ENCODE measurements around the gene PRDM12.

Gene PRDM12

DNA sequence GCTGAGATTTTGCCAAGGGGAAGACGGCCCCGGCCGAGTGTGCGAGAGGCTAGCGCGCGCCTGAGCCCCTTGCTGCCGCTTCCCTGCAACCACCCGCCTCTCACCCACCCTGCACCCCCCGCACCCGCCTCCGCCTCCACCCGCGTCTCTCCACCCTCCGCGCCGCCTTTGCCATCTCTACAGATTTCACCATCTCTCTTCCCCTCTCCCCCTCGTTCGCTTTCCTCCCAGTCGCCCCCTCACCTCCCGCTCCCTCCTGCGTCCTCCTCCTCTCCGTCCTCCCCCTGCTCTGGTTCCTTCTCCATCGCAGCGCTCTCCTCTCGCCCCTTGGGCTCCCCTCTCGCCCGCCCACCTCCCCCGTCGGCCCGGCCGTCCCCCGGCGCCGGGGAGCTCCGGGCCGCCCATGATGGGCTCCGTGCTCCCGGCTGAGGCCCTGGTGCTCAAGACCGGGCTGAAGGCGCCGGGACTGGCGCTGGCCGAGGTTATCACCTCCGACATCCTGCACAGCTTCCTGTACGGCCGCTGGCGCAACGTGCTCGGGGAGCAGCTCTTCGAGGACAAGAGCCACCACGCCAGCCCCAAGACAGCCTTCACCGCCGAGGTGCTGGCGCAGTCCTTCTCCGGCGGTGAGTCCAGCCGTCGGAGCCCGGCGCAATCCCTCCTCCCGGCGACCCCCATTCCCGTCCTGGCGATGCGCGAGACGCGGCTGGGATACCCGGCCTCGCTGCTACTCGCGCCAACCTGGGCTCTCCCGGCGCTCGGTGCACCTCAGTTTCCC, at the start of gene PRDM12:
Gene PRDM12 (plus strand): TSS at position 344 of the 778 bp plus-strand sequence. CDS start 60 bp downstream, at position 404.
- no peak for DNase-seq

DNA sequence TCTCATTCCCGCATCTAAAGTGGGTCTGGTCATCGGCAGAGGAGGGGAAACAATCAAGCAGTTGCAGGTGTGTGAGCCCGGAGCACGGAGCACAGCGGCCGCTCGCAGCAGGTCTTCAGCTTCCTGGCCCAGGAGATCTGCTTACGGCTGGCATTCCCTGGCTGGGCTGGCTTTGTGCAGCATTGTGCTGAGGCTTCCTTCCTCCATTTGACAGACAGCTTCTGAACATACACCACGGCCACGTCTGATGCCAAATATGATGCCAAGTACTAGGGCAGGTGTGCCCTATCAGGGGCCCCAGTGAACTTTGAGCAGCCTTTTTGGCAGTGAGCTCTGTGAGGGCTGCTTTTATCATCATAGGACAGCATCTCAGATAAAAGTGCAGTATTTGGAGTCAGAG, 47.9 kb upstream of the PRDM12 start:
- DNase-seq: no peak

GRCh38 chr9:130623466-130623865, 40.9 kb upstream of the PRDM12 start:
- no peak for DNase-seq

- no peak for DNase-seq
Observed at GRCh38 chr9:130624154-130624553, 40.2 kb upstream of the PRDM12 start.

DNA sequence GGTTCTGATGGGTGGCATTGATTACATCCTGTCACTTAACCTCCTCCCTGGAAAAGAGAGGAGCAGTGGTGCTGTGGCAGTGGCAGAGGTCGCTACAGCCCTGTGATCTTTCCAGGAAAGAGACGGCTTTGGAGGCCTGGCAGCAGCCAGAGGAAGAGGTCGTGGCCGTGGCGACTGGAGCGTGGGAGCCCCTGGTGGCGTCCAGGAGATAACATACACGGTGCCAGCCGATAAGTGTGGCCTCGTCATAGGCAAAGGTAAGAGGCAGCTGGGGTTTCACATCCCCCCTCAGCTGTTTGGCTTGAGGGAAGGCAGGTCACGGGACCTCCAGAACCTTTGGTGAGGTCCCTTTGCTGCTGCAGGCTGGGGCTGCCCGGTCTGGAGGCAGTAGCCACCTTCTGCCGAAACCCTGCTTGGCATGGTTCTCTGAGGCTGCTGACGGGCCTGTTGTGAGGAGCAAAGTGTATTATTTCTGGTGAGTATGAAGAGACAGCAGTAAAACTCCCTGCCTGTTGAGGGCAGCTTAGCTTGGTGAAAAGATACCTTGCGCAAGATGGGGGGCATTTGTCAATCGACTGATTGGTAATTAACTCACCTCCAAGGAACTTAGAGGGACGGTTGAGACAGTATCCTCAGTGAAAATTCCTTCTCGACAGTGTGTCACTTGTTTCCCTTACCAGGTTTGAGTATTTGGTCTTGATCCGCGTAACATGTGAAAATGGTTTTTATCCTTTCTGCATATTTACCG, 38.0 kb upstream of the PRDM12 start:
- no peak for DNase-seq

DNA sequence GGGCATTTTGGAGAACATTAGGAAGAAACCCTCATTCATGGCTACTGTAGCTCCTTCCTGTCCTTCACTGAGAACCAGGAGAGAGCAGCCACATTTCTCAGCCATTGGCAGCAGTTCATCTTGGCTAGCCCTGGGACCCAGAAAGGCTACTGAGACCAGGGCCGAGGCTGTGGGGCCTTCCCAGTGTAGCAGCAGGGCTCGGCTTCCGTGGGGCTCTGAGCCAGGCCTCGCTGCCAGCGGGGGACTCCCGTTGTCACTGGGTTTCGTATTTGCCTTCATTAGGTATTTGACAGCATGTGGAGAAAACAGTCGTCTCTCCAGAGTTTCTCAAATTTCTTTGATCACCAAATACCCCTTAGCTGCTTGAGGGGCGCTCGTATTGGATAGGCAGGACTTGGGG, 37.3 kb upstream of the PRDM12 start:
- no peak for DNase-seq

DNA sequence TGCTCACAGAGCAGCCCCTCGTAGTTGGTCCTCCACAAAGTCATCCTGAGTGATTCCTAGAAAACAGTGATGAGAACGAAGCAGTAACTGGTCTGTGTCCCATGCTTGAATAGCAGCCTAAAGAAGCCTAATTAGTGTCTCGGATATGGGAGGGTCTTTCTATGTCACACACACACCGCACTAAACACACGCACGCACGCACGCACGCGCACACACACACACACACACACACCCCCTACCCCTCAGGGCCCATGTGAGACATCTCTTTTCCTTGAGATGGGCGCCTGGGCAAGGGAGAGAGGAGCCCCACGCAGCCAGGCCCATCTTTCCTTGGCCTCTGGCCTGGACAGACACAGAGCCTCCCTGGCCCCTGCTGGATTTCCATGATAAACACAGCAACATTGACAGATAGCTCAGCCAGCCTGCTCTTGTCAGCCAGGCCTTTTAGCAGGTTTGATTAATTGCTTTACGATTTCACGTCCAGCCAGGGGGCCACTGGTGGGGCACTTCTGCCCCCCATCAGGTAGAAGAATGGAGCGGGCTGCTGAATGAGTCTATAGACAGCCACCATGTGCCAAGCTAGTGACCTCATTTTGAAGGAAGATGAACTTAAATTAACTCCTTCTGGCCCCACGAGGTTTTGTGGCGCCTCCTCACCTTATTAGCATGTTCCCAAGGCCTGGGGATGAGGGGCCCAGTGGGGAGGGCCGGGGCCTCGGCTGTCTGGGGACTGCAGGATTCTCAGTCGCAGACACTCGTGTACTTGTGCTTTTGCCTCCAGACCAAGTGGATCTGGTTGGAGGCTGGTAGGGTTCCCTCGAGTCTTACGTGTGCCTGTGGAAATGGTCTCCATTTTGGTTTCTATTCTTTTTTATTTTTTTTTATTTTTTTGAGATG, 36.2 kb upstream of the PRDM12 start:
- DNase-seq: no peak

DNA sequence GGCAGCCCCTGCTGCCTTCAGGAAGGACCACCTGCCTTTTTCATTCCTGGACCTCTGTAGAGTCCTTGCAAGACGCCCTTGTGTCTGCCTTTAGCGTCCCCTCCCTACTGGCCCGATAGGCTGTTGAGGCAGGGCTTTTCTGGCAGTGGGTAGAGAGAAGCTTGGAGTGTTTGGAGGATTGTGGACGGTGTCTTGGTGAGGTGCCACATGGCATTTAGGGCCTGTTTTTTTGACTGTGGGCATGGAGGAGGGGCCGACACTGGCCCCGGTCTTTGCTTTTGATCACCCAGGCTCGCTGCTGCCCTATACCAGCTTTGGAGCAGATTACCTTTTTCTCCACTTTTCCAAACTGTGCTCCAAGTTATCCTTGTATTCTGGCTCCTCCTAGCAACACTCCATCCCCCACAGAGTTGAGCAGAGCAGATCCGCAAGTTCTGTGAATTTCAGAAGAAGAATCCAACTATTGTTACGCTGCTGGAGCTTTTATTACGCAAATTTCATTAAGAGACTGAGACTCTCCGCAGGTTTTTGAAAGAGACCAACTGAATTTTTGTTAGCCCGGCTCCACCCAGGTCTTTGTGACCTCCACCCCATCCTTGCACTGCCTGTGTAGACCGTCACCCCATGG, 34.8 kb upstream of the PRDM12 start:
- no peak for DNase-seq

DNA sequence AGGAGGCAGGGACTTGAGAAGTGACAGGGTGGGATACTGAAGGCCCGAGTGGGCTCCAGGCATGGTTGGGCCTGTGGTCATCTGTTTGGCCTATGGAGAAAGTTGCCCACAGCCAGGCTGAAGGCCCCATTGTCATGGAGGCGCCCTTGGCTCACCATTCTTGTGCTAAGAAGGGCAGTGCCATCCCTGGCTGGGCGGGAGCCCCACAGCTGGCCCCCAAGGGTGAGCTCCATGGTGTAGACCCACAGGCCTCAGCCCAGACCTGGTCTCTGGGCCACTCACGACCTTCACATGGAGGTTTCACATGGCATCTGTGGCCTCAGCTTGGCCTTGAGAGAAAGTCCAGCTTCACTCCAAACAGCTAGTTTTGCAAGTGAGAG, 34.3 kb upstream of the PRDM12 start:
- no peak for DNase-seq

DNA sequence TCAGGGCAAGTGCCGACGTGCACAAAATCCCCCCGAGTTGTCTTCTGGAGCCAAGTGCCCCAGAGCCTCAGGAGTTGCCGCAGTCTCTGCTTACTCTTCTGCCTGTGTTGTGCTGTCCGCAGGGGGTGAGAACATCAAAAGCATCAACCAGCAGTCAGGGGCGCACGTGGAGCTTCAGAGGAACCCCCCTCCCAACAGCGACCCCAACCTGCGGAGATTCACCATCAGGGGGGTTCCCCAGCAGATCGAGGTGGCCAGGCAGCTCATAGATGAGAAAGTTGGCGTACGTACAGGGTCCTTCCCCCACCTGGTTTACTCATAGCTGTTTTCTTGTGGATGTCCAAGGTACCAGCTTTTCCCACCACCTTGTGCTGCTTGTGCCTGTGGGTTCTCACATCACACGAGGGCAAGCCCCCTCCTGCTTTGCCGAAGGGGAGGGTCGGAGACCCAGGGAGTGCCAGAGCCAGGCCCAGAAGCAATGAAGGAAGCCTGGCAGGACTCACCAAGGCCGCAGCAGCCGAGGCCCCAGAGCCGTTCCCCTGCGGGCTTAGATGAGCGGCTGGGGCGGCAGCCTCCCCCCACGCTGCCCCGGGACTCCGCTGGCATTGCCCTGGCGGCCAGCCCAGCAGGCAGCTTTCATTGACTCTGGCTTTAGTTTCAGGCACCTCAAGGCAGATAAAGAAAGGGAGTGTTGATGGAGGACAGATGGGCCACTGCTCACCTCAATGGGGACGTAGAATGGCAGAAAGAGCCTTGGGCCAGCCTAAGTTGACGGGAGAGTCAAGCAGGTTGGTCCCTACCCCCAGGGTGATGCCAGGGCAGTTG, 33.7 kb upstream of the PRDM12 start:
- no peak for DNase-seq

- no peak for DNase-seq
Observed at GRCh38 chr9:130631331-130632080, 32.9 kb upstream of the PRDM12 start.

DNA sequence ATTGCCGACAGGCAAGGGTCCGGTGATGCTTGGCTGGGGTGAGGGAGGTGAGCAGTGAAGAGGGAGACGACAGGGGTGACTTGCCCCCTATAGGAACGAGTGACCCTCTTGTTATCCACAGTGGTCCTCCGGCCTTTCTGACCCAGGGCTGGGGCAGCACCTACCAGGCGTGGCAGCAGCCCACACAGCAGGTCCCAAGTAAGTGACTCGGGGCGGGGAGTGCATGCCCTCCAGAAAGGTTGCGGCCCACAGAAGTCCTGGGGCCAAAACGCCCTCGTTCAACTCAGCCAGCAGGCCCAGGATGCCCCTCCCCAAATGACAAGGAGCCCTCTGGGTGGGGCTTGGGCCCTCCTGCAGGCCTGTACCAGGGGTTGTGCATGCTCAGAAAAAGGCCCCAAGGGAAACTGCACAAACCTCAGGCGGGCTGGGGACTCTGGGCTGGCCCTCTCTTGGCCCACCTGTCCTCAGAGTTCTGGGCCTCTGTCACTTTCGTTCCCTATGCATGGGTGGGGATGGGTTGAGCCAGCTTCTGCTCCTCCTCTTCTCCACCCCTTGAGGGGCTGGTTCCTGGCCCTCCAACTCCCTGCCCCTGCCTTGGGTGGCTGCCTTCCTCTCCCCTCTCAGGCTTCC, 32.2 kb upstream of the PRDM12 start:
- no peak for DNase-seq

DNA sequence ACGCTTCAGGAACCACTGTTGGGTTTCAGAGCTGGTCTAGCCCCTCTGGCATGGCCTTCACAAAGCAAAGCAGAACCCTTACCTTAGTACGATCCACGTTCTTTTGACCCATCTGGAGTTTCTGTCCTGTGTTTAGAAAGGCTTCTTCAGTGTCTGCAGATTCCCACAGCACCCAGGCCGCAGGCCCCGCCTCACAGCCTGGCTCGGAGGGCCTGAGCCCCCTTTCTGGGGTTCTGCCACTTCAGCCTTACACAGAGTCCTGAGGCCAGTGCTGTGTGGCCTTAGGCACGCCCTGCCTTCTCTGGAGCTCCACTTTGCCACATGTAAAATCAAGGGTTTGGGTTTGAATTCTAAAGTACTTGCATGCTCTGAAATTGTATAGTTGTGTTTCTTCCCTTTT, 31.6 kb upstream of the PRDM12 start:
- DNase-seq: no peak

DNA sequence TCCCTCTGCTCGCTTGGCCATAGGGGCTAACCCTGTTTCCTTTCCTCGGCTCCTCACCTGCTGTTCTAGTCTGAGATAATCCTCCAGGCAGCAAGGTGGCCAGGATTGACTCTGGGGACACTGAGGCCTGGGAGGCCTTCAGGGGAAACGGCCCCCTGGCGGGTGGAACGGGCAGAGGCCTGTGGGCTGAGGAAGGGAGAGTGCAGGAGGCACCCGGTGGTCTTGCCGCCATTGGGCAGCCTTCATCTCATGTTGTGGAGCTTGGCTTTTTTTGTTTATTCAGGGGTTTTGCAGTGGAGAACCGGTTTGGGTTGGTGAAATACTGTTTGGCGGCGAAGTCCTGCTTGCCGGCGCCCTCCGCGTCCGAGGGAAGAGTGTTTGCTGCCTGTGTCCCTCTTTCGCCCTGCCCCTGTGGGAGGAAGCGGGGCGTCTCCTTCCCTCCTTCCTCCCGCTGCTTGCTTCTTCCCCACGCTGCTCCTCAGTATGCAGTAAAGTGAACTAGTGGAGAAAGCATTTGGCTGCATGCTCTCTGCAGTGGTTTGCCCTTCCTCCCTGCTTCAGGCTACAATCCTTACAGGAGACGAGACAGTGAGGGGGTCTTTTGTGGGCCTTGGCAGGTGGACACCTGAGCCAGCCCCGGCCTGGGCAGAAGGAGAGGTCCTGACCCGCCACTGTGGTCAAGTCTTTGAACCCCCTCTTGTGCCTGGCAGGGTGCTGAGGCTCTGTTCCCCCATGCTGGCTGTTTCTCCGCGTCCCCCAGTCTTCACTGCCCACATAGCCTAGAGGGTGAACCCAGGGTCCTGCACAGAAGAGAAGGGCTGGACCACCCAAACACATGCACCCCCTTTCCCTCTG, 30.8 kb upstream of the PRDM12 start:
- no peak for DNase-seq

GRCh38 chr9:130634191-130634768, 30.1 kb upstream of the PRDM12 start:
- no peak for DNase-seq

DNA sequence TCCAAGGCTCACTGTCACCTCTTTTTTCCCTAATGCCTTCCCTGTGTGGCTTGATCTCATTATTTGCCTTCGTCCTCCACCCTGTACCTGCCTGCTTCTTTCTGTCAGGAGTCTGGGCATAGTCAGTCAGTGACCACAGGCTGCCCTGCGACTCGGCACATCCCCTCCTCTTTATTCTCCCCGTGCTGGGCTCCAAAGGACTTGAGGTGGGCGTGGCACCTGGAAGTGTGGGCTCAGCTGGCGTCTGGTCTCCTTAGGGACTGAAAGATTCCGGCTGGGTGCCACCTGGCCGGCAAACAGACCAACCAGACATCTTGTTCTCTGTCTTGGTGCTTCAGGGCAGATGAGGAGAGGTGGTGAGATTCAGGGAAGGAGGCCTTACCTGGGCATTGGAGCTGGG, 29.6 kb upstream of the PRDM12 start:
- no peak for DNase-seq

- no peak for DNase-seq
Observed at GRCh38 chr9:130635306-130635705, 29.1 kb upstream of the PRDM12 start.

DNA sequence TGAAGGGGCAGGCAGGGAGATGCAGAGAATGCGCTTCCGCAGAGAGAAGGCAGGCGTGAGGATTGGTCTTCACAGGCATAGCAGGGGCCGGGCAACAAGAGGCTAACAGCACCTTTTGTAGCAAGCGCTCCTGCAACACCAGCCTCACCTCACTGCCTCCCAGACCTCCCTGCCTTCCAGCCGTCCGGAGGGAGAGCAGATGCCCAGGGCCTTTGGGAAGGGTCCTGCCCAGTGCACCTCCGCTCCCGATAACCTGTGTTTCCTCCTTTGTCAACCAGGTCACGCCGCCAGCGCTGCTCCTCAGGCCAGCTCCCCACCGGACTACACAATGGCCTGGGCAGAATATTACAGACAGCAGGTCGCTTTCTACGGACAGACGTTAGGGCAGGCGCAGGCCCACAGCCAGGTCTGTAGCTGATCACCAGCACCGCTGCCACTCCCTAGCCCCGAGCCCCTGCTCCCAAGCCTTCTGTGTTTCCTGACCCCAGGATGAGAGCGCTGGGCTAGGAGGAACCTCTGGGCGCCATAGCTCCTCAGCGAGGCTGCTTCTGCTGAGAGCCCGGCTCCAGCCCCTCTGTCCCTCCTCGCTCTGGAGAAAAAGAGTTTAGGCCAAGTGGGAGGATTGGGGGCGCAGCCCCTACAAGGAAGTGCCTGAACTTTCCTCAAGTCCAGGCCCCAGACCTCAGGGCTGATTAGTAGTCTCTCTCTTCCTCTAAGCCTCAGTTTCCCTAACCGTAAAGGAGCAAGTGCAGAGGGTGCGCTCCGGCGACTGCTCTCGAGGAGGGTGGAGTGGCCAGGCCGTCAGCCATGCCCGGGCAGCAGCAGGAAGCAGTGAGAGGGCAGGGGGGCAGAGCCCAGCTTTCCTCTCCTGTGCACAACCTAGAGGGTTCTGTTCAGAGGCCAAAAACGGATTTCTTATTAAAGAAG, 28.4 kb upstream of the PRDM12 start:
- DNase-seq: no peak

Data from stimulated activated CD4-positive, alpha-beta T cell treated with anti-CD3 and anti-CD28 coated beads, Interleukin-4, amount 100 ng/mL, for 4 hours (primary cell).